ENCODE data around the gene TJAP1. TPM values are rescaled to one million over a fixed set of nuclear protein-coding genes. Genes with fewer than 3 reads are reported as not detected.
"Not testable (repeated sequence)": the region's sequence is repeated elsewhere in the genome, so short reads cannot be mapped to it uniquely, and the experiment has no call there.

TJAP1 gene
- polyA plus RNA-seq, 1 donor (not counting 4 experiments of a cell fraction or from before 2014, with no cell fraction given) = 23.3 TPM

DNA sequence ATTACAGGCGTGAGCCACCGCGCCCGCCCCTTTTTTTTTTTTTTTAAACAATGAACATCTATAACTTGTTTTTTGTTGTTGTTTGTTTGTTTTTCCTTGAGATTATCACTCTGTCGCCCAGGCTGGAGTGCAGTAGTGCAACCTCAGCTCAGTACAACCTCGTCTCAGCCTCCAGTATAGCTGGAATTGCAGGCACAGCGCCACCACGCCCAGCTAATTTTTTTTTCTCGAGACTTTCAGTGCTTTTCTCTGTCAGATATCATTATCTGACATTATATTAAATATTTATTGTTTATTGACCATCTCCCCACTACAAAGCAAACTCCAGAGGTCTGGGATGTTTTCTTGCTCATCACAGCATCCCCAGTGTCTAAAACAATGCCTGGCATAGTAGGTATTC lies 19.7 kb upstream of the TJAP1 start:
- TF ChIP-seq EZH2 (IDR thresholded peaks at IDR 0.05; ENCODE audit: low read length) = no peak
- peak in 1 of 3 experiments; percentile 19 for TF ChIP-seq CTCF (optimal IDR thresholded peaks at IDR 0.05 in 1 of 3, IDR thresholded peaks at IDR 0.05 in 1 of 3, conservative IDR thresholded peaks at IDR 0.05 in 1 of 3; ENCODE audit: extremely low read depth in 1 of 3, insufficient read depth in 2 of 3, low read length in 3 of 3)
- Histone ChIP-seq H3K9me1 (ENCODE audit: control insufficient read depth, extremely low read depth, insufficient read depth, low read length) (no peaks in the 10 kb centered on the region), H3K27ac (ENCODE audit: control insufficient read depth, insufficient read depth, low read length) (no peak overlapping the region), H3K27me3 (ENCODE audit: control insufficient read depth, extremely low read depth, insufficient read depth, low read length) (no peaks in the 10 kb centered on the region), H3K36me3 (ENCODE audit: control insufficient read depth in 2 of 2, extremely low read depth in 1 of 2, insufficient read depth in 2 of 2, low read length in 2 of 2) (peaks cover 5 to 12% of the 10 kb centered on the region in 2 experiments), H3K4me3 (ENCODE audit: control insufficient read depth in 2 of 3, extremely low read depth in 1 of 3, insufficient read depth in 2 of 3, low read depth in 1 of 3, low read length in 3 of 3) (no peak overlapping the region), H3K79me2 (ENCODE audit: control insufficient read depth, insufficient read depth, low read length) (peaks cover 4% of the 10 kb centered on the region), H3K4me1 (ENCODE audit: control insufficient read depth, extremely low read depth, insufficient read depth, low read length) (peaks cover 16% of the 10 kb centered on the region), H3K9me3 (ENCODE audit: control insufficient read depth, low read depth, low read length) (no peaks in the 10 kb centered on the region), H3K9ac (ENCODE audit: control insufficient read depth, extremely low read depth, insufficient read depth, low read length) (no peak overlapping the region), H2AFZ (ENCODE audit: control insufficient read depth, low read length) (no peak overlapping the region), H3K4me2 (ENCODE audit: control insufficient read depth, extremely low read depth, insufficient read depth, low read depth, low read length) (no peak overlapping the region), H4K20me1 (ENCODE audit: control insufficient read depth, extremely low read depth, insufficient read depth, low read length) (peaks cover 6% of the 10 kb centered on the region)
- dilution Hi-C loops (cut with MboI; ENCODE audit: extremely low pct_ligation_motif_present, low sequenced_read_pairs) = no loop called here
- DNase-seq (ENCODE audit: low read depth, low spot score) (no peak), FAIRE-seq (no peak)

GRCh38 chr6:43458154-43458553 lies 19.2 kb upstream of the TJAP1 start:
- not testable (repeated sequence) for FAIRE-seq; H3K4me2 ChIP-seq (ENCODE audit: control insufficient read depth, extremely low read depth, insufficient read depth, low read depth, low read length); H3K27me3 ChIP-seq (ENCODE audit: control insufficient read depth, extremely low read depth, insufficient read depth, low read length)

GRCh38 chr6:43459535-43459934 lies 17.8 kb upstream of the TJAP1 start:
- no peaks in the 10 kb centered on the region for H3K27me3 ChIP-seq (ENCODE audit: control insufficient read depth, extremely low read depth, insufficient read depth, low read length)
- H3K27ac ChIP-seq (ENCODE audit: control insufficient read depth, insufficient read depth, low read length) = no peak overlapping the region
- no peak overlapping the region for H3K9ac ChIP-seq (ENCODE audit: control insufficient read depth, extremely low read depth, insufficient read depth, low read length)
- H2AFZ ChIP-seq (ENCODE audit: control insufficient read depth, low read length) = no peak overlapping the region
- DNase-seq (ENCODE audit: low read depth, low spot score) = no peak
- no peak overlapping the region for H3K4me3 ChIP-seq (ENCODE audit: control insufficient read depth in 2 of 3, extremely low read depth in 1 of 3, insufficient read depth in 2 of 3, low read depth in 1 of 3, low read length in 3 of 3)
- no peaks in the 10 kb centered on the region for H3K9me1 ChIP-seq (ENCODE audit: control insufficient read depth, extremely low read depth, insufficient read depth, low read length)
- no peak overlapping the region for H3K4me2 ChIP-seq (ENCODE audit: control insufficient read depth, extremely low read depth, insufficient read depth, low read depth, low read length)
- dilution Hi-C loops (cut with MboI; ENCODE audit: extremely low pct_ligation_motif_present, low sequenced_read_pairs) = no loop called here
- no peak for FAIRE-seq
- no peaks in the 10 kb centered on the region for H3K79me2 ChIP-seq (ENCODE audit: control insufficient read depth, insufficient read depth, low read length)
- H3K9me3 ChIP-seq (ENCODE audit: control insufficient read depth, low read depth, low read length) = no peaks in the 10 kb centered on the region
- peaks cover 0 to under 1% of the 10 kb centered on the region in 2 experiments for H3K36me3 ChIP-seq (ENCODE audit: control insufficient read depth in 2 of 2, extremely low read depth in 1 of 2, insufficient read depth in 2 of 2, low read length in 2 of 2)
- H4K20me1 ChIP-seq (ENCODE audit: control insufficient read depth, extremely low read depth, insufficient read depth, low read length) = no peaks in the 10 kb centered on the region
- H3K4me1 ChIP-seq (ENCODE audit: control insufficient read depth, extremely low read depth, insufficient read depth, low read length) = peaks cover 5% of the 10 kb centered on the region
- TF ChIP-seq CTCF (optimal IDR thresholded peaks at IDR 0.05 in 1 of 3, IDR thresholded peaks at IDR 0.05 in 1 of 3, conservative IDR thresholded peaks at IDR 0.05 in 1 of 3; ENCODE audit: extremely low read depth in 1 of 3, insufficient read depth in 2 of 3, low read length in 3 of 3) (no peak), EZH2 (IDR thresholded peaks at IDR 0.05; ENCODE audit: low read length) (no peak)

More at GRCh38 chr6:43458154-43458553, 19.2 kb upstream of the TJAP1 start:
- H4K20me1 ChIP-seq (ENCODE audit: control insufficient read depth, extremely low read depth, insufficient read depth, low read length); dilution Hi-C loops (cut with MboI; ENCODE audit: extremely low pct_ligation_motif_present, low sequenced_read_pairs); H3K36me3 ChIP-seq (ENCODE audit: control insufficient read depth in 2 of 2, extremely low read depth in 1 of 2, insufficient read depth in 2 of 2, low read length in 2 of 2); H3K9ac ChIP-seq (ENCODE audit: control insufficient read depth, extremely low read depth, insufficient read depth, low read length); H3K79me2 ChIP-seq (ENCODE audit: control insufficient read depth, insufficient read depth, low read length); H3K27ac ChIP-seq (ENCODE audit: control insufficient read depth, insufficient read depth, low read length); DNase-seq (ENCODE audit: low read depth, low spot score); H2AFZ ChIP-seq (ENCODE audit: control insufficient read depth, low read length); H3K4me3 ChIP-seq (ENCODE audit: control insufficient read depth in 2 of 3, extremely low read depth in 1 of 3, insufficient read depth in 2 of 3, low read depth in 1 of 3, low read length in 3 of 3); H3K9me1 ChIP-seq (ENCODE audit: control insufficient read depth, extremely low read depth, insufficient read depth, low read length); H3K9me3 ChIP-seq (ENCODE audit: control insufficient read depth, low read depth, low read length): not testable (repeated sequence)
- peaks cover 16% of the 10 kb centered on the region for H3K4me1 ChIP-seq (ENCODE audit: control insufficient read depth, extremely low read depth, insufficient read depth, low read length)

All from keratinocyte (primary cell).